VCaP (cell line): Measurements from ENCODE around the gene NGFR.
"Not testable (repeated sequence)": the region's sequence is repeated elsewhere in the genome, so short reads cannot be mapped to it uniquely, and the experiment has no call there.

Experiments
- H3K27ac ChIP-seq: fragments of 450-650 bp; 2 replicates; pipeline ENCODE4 v1.5.1; 2017
- TF ChIP-seq, protein P1 (sequence below): fragments of 450-650 bp; conservative IDR thresholded peaks from 2 replicates; pipeline ENCODE4 v1.5.1; 2017; ENCODE audit warnings: mild to moderate bottlenecking, moderate library complexity

NGFR gene

DNA sequence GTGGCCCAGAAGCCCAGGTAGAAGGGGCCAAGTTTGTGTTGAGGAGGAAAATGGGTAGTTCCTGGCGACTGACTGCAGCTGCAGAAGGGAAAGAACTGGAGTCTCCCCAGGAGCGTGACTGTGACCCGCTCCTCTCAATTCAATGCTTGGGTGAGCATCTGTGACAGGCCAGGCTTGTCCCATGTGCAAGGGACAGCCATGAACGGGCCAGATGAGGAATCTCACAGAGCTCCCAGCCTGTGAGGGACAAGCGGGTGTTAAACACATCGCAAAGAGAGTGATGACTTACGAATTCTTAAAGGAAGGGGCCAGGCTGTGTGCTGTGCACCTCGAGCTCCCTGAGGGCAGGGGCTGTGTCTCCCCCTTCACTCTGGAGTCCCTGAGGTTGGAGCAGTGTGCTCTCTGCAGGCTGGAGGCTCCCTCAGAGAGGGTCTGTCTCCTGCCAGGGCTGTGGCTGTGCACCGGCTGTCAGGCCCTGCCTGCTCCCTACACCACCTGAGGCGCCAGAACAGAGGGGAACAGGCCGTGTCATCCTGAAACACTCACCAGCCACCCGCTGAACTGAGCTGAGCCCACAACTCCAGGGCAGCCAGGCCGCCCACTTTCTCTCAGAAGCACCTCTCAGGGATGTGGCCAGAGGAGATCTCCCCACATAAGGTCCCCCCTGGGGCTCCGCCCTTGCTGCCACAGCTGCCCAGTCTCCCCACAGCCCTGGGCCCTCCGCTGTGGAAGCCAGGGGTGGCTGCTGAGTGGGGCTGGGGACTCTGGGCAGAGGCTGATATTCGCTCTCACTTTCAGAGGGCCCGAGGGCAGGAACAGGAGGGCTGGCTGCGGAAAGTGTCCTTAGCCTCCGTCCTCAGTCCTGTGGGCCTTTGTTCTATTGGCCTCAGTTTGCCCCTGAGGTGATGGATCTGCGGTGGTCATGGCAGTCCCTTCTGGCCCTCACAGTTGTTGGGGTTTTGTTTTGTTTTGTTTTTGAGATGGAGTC is 54.9 kb downstream of the NGFR start:
- TF ChIP-seq, protein P1, sequence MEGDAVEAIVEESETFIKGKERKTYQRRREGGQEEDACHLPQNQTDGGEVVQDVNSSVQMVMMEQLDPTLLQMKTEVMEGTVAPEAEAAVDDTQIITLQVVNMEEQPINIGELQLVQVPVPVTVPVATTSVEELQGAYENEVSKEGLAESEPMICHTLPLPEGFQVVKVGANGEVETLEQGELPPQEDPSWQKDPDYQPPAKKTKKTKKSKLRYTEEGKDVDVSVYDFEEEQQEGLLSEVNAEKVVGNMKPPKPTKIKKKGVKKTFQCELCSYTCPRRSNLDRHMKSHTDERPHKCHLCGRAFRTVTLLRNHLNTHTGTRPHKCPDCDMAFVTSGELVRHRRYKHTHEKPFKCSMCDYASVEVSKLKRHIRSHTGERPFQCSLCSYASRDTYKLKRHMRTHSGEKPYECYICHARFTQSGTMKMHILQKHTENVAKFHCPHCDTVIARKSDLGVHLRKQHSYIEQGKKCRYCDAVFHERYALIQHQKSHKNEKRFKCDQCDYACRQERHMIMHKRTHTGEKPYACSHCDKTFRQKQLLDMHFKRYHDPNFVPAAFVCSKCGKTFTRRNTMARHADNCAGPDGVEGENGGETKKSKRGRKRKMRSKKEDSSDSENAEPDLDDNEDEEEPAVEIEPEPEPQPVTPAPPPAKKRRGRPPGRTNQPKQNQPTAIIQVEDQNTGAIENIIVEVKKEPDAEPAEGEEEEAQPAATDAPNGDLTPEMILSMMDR, result no peak
- H3K27ac ChIP-seq, result no peak overlapping the region

DNA sequence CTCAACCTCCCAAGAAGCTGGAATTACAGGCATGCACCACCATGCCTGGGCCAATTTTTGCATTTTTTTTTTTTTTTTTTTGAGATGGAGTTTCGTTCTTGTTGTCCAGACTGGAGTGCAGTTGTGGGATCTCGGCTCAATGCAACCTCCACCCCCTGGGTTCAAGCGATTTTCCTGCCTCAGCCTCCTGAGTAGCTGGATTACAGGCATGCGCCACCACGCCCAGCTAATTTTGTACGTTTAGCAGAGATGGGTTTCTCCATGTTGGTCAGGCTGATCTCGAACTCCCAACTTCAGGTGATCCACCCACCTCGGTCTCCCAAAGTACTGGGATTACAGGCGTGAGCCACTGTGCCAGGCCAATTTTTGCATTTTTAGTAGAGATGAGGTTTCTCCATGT is 55.7 kb downstream of the NGFR start:
- H3K27ac ChIP-seq, result not testable (repeated sequence)

DNA sequence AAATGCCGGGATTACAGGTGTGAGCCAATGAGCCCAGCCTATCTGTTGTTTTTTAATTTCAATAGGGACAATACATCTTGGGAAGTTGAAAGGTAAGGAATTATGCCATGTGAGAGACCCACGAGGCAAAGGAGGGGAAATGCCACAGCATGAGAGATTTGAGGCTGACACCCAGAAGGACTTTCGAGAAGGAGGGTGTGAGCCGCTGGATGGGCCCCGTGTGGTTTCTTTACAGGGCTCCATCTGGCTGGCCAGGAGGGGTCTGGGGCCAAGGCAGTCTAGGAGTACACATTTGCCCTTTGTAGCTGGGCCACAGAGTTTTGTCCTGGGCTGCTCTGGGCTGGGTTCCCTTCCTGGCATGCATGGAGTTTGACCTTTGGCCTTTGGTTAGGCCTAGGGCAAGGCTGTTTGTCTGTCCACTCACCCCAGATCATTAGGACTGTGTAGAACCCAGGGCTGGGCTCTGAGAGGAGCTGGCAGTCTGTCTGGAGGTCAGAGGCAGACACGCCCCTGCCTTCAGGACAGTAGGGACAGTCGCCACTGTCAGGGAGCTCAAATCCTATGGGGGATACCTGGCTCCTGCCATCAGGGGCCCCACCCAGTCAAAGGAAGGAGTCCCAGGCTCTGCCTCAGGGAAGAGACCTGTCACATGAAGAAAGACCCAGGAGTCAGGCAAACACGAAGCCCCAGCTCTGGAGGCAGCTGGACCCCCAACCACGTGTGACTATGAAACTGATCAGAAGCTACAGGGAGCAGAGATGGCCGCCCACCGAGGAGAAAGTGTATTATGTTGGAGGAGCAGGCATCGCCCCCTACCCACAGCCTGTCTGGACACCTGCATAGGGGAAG is 56.4 kb downstream of the NGFR start:
- TF ChIP-seq, protein P1, result no peak
- H3K27ac ChIP-seq, result no peak overlapping the region

DNA sequence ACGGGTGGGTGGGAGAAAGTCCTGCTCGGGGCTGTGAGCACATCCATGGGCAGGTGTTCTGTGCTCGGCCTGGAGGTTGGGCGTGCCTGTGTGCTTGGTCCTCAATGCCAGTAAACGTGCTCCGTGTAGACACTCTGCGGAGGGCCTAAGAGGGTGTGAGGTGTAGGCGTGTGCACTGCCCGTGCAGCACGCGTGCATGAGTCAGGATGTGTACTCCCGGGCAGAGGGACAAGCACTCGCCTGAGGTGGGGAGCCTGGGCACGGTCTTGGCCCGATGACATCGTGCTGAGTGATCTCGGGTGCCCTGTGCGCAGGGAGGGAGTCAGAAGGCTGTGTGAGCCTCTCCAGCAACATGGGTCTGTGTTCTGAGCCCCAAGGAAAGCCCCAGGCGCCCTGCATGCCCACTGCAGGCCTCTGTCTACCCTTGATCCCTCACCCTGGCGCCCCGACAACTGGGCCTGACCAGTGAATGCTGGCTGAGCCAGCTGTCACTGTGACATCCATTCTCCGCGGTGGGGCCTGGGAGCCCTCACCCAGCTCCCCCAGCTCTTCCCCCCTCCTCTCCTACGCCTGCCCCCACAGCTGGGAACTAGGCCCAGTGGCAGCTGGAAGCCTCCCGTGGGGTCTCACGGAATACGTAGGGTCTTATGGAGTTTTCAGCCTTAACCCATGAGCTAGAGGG is 57.1 kb downstream of the NGFR start:
- no peak overlapping the region for H3K27ac ChIP-seq
- TF ChIP-seq, protein P1, result no peak

DNA sequence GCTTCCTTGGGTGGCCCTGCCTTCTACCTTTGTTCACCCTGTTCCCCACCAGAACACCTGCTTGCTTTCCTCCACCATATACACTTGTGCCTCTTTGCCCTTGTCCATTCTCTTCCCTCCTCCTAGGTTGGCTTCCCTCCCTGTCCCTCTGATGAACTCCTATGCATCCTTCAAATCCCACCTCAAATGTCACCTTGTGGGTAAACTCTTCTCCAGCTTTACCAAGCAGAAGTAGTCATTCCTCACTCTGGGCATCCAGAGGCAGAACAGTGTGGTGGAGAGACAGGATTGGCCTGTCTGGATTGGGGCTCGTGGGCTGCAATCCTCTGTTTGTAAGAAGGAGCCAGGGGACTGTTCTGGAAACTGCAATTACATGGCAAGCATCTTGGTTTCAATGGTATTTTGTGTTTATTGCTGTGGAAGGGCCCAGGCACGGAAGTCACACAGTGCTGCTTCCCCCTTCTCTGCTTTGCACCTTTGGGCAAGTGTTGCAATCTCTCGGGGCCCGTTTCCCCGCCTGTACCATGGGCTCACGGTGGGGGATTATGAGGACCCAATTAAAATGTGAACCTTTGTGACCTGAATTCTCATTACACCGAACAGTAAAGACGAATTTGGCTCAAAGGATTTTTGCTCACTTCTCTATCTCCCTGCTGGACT is 58.7 kb downstream of the NGFR start:
- H3K27ac ChIP-seq, result no peak overlapping the region
- TF ChIP-seq, protein P1, result no peak

DNA sequence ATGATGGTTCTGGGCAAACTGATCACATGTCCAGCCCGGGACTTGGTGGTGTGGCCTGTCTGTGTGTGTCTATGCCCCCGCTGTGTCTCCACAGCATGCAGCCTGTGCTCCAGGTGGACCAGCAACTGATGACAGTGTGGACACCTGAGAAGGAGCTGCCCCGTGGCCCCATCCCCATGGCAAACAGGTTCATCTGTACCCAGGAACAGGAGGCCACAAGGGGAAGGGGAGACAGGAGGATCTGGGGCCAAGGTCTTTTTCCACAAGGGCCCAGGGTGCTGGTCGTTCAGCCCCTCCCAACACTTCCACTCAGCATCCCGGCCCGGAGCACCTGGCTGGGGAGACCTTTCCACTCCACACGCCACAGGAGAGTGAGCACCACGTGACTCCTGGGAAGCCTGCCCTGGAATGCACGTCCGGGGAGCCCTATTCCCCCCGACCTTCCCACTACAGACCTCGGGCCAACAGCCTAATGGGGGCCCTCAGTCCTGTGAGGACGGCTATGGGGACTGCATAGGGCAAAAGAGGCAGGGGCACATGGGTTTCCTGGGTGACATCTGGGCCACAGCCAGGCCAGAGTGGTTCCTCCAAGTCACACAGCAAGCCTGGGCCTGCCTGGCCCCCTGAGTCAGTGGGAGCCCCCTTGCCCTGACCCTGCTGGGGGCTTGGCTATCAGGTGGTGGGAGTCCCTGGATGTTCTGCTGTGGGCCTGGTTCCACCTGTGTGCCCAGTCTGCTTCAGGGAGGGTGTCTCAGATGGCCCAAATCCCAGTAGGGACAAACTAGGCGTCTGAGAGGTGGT is 59.8 kb downstream of the NGFR start:
- no peak overlapping the region for H3K27ac ChIP-seq
- TF ChIP-seq, protein P1, result no peak
